Measurements from ENCODE around the gene CNST. TPM values are rescaled to one million over a fixed set of nuclear protein-coding genes. Genes with fewer than 3 reads are reported as not detected.

CNST gene
- total and polyA plus RNA-seq, 2 of the 13 experiments (the other 11 are each of a cell fraction or from before 2014, with no cell fraction given), result 6.3 to 12.4 TPM

DNA sequence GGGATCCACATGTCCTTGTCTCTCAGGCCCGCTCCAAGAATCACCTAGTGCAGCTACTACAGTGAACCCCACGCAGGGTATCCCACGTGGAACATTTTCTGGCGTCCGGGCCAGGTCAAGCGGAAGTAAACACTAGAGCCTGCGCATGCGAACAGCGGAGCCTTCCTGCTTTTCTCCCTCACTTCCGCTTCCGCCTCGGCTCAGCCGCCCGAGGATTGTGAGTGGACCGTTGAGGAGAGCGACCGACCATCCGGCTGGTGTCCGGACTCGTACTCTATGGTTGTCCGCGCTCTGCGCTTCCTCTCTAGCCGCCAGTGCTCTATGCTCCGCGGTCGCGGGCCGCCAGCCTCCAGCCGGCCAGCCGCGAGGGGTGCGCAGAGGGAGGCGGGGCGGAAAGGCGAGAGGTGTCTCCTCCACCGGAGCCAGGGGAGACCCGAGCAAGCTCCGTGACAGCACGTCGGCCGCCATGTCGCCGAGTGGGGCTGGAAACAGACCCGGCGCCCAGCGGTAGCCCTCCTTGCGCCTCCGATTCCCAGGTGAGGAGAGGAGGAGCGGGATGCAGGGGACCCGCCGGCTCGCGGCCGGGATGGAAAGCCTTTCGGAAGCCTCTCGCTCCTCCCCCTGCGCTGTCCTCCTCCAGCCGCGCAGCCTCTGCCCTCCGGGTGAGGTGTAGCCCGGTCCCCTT, at the start of gene CNST, which contains the start of gene TFB2M (continued):
- peak; percentile 84 for TF ChIP-seq ZNF441 (CRISPR knock-in tag; IDR thresholded peaks at IDR 0.05; ENCODE audit: borderline replicate concordance)
- TF ChIP-seq, protein P1, sequence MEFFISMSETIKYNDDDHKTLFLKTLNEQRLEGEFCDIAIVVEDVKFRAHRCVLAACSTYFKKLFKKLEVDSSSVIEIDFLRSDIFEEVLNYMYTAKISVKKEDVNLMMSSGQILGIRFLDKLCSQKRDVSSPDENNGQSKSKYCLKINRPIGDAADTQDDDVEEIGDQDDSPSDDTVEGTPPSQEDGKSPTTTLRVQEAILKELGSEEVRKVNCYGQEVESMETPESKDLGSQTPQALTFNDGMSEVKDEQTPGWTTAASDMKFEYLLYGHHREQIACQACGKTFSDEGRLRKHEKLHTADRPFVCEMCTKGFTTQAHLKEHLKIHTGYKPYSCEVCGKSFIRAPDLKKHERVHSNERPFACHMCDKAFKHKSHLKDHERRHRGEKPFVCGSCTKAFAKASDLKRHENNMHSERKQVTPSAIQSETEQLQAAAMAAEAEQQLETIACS (CRISPR knock-in tag; IDR thresholded peaks at IDR 0.05), result no peak
- TF ChIP-seq ZNF773 (CRISPR knock-in tag; IDR thresholded peaks at IDR 0.05; ENCODE audit: borderline replicate concordance), result no peak
- peak; percentile 97 for TF ChIP-seq KAT7 (CRISPR knock-in tag; IDR thresholded peaks at IDR 0.05; ENCODE audit: borderline replicate concordance)
- TF ChIP-seq ZNF572 (CRISPR knock-in tag; IDR thresholded peaks at IDR 0.05), result no peak
- peak; percentile 74 for TF ChIP-seq ZFY (CRISPR knock-in tag; IDR thresholded peaks at IDR 0.05)
- peak; percentile 72 for TF ChIP-seq JARID2 (CRISPR knock-in tag; IDR thresholded peaks at IDR 0.05; ENCODE audit: insufficient replicate concordance)
- TF ChIP-seq SOX13 (IDR thresholded peaks at IDR 0.05), result no peak
- TF ChIP-seq SOX13 (CRISPR knock-in tag; conservative IDR thresholded peaks at IDR 0.05 in 1 of 2, IDR thresholded peaks at IDR 0.05 in 1 of 2), result peak in 1 of 2 experiments; percentile 37; a peak in 1 of 4 replicates
- peak; percentile 53; the same call in 1 of the 2 replicates for TF ChIP-seq ATF1 (CRISPR knock-in tag; IDR thresholded peaks at IDR 0.05)
- TF ChIP-seq ZNF563 (CRISPR knock-in tag; IDR thresholded peaks at IDR 0.05), result 0 out of 2 replicates have a peak, but pooled peaks have one; percentile 19
- TF ChIP-seq, protein P2, sequence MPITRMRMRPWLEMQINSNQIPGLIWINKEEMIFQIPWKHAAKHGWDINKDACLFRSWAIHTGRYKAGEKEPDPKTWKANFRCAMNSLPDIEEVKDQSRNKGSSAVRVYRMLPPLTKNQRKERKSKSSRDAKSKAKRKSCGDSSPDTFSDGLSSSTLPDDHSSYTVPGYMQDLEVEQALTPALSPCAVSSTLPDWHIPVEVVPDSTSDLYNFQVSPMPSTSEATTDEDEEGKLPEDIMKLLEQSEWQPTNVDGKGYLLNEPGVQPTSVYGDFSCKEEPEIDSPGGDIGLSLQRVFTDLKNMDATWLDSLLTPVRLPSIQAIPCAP (CRISPR knock-in tag; IDR thresholded peaks at IDR 0.05; ENCODE audit: low read depth), result no peak
- no peak for TF ChIP-seq KDM1A (CRISPR knock-in tag; IDR thresholded peaks at IDR 0.05)
- TF ChIP-seq, protein P3, sequence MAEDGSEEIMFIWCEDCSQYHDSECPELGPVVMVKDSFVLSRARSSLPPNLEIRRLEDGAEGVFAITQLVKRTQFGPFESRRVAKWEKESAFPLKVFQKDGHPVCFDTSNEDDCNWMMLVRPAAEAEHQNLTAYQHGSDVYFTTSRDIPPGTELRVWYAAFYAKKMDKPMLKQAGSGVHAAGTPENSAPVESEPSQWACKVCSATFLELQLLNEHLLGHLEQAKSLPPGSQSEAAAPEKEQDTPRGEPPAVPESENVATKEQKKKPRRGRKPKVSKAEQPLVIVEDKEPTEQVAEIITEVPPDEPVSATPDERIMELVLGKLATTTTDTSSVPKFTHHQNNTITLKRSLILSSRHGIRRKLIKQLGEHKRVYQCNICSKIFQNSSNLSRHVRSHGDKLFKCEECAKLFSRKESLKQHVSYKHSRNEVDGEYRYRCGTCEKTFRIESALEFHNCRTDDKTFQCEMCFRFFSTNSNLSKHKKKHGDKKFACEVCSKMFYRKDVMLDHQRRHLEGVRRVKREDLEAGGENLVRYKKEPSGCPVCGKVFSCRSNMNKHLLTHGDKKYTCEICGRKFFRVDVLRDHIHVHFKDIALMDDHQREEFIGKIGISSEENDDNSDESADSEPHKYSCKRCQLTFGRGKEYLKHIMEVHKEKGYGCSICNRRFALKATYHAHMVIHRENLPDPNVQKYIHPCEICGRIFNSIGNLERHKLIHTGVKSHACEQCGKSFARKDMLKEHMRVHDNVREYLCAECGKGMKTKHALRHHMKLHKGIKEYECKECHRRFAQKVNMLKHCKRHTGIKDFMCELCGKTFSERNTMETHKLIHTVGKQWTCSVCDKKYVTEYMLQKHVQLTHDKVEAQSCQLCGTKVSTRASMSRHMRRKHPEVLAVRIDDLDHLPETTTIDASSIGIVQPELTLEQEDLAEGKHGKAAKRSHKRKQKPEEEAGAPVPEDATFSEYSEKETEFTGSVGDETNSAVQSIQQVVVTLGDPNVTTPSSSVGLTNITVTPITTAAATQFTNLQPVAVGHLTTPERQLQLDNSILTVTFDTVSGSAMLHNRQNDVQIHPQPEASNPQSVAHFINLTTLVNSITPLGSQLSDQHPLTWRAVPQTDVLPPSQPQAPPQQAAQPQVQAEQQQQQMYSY (CRISPR knock-in tag; IDR thresholded peaks at IDR 0.05), result no peak; the same call in 1 of the 2 replicates
- no peak for TF ChIP-seq ZNF382 (CRISPR knock-in tag; IDR thresholded peaks at IDR 0.05; ENCODE audit: borderline replicate concordance)
- peak; percentile 88; the same call in 1 of the 2 replicates for TF ChIP-seq ZNF350 (CRISPR knock-in tag; IDR thresholded peaks at IDR 0.05; ENCODE audit: borderline replicate concordance, low read depth)
- TF ChIP-seq, protein P4, sequence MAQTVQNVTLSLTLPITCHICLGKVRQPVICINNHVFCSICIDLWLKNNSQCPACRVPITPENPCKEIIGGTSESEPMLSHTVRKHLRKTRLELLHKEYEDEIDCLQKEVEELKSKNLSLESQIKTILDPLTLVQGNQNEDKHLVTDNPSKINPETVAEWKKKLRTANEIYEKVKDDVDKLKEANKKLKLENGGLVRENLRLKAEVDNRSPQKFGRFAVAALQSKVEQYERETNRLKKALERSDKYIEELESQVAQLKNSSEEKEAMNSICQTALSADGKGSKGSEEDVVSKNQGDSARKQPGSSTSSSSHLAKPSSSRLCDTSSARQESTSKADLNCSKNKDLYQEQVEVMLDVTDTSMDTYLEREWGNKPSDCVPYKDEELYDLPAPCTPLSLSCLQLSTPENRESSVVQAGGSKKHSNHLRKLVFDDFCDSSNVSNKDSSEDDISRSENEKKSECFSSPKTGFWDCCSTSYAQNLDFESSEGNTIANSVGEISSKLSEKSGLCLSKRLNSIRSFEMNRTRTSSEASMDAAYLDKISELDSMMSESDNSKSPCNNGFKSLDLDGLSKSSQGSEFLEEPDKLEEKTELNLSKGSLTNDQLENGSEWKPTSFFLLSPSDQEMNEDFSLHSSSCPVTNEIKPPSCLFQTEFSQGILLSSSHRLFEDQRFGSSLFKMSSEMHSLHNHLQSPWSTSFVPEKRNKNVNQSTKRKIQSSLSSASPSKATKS (CRISPR knock-in tag; IDR thresholded peaks at IDR 0.05), result no peak
- TF ChIP-seq TBP (CRISPR knock-in tag; IDR thresholded peaks at IDR 0.05), result no peak
- no peak for TF ChIP-seq ZNF891 (CRISPR knock-in tag; IDR thresholded peaks at IDR 0.05)
- TF ChIP-seq ZNF30 (CRISPR knock-in tag; IDR thresholded peaks at IDR 0.05), result no peak
- TF ChIP-seq HOXA9 (CRISPR knock-in tag; IDR thresholded peaks at IDR 0.05; ENCODE audit: borderline replicate concordance), result no peak; the same call in 1 of the 2 replicates
- TF ChIP-seq ZNF724P (CRISPR knock-in tag; IDR thresholded peaks at IDR 0.05; ENCODE audit: borderline replicate concordance), result no peak

Measured in HepG2 (cell line).